ENCODE measurements around the gene GNG12. TPM values are rescaled to one million over a fixed set of nuclear protein-coding genes. Genes with fewer than 3 reads are reported as not detected.

GNG12 gene
- total RNA-seq, 1 experiment from 2014 or later: 102 TPM

GRCh38 chr1:67869233-67869632 lies 36.0 kb upstream of the GNG12 start:
- Histone ChIP-seq H3K27me3 (ENCODE audit: insufficient read depth, low read depth) (no peaks in the 10 kb centered on the region), H2AFZ (no peak overlapping the region), H3K4me1 (replicated peaks; ENCODE audit: insufficient read depth) (no peaks in the 10 kb centered on the region), H3K27ac (no peak overlapping the region), H3K79me2 (ENCODE audit: low read depth) (no peaks in the 10 kb centered on the region), H3K9me2 (ENCODE audit: insufficient read depth) (no peaks in the 10 kb centered on the region), H3K9me3 (ENCODE audit: insufficient read depth, low read depth) (no peaks in the 10 kb centered on the region), H3K36me3 (ENCODE audit: low read depth) (no peaks in the 10 kb centered on the region), H3K4me2 (no peak overlapping the region), H4K20me1 (ENCODE audit: insufficient read depth) (no peaks in the 10 kb centered on the region), H3F3A (ENCODE audit: insufficient read depth, low read depth) (no peaks in the 10 kb centered on the region), H3K4me3 (no peak overlapping the region)
- no TSS peak for BruUV-seq (replicated peaks)
- no peak for DNase-seq
- TF ChIP-seq EZH2 (IDR thresholded peaks at IDR 0.05; ENCODE audit: low read depth): no peak
- no peak for TF ChIP-seq CTCF (conservative IDR thresholded peaks at IDR 0.05)
- POLR2A ChIA-PET (ENCODE audit: unreplicated experiment): no interaction called here
- intact Hi-C loops (cut with micrococcal nuclease; ENCODE audit: unreplicated experiment): no loop called here
- CTCF ChIA-PET: no interaction called here

- no peak overlapping the region for H3K27ac ChIP-seq
- POLR2A ChIA-PET (ENCODE audit: unreplicated experiment): no interaction called here
- H2AFZ ChIP-seq: no peak overlapping the region
- H3K9me3 ChIP-seq (ENCODE audit: insufficient read depth, low read depth): no peaks in the 10 kb centered on the region
- no peaks in the 10 kb centered on the region for H3F3A ChIP-seq (ENCODE audit: insufficient read depth, low read depth)
- no peaks in the 10 kb centered on the region for H3K36me3 ChIP-seq (ENCODE audit: low read depth)
- DNase-seq: no peak
- TF ChIP-seq EZH2 (IDR thresholded peaks at IDR 0.05; ENCODE audit: low read depth) (no peak), CTCF (conservative IDR thresholded peaks at IDR 0.05) (no peak)
- H3K79me2 ChIP-seq (ENCODE audit: low read depth): no peaks in the 10 kb centered on the region
- no peaks in the 10 kb centered on the region for H3K4me1 ChIP-seq (replicated peaks; ENCODE audit: insufficient read depth)
- BruUV-seq (replicated peaks): no TSS peak
- no peak overlapping the region for H3K4me2 ChIP-seq
- CTCF ChIA-PET: no interaction called here
- no peaks in the 10 kb centered on the region for H3K27me3 ChIP-seq (ENCODE audit: insufficient read depth, low read depth)
- no peaks in the 10 kb centered on the region for H3K9me2 ChIP-seq (ENCODE audit: insufficient read depth)
- no peaks in the 10 kb centered on the region for H4K20me1 ChIP-seq (ENCODE audit: insufficient read depth)
- no peak overlapping the region for H3K4me3 ChIP-seq
- intact Hi-C loops (cut with micrococcal nuclease; ENCODE audit: unreplicated experiment): no loop called here
These were observed 30.4 kb upstream of the GNG12 start for GRCh38 chr1:67863637-67864036.

GRCh38 chr1:67862685-67863084 lies 29.4 kb upstream of the GNG12 start:
- Histone ChIP-seq H3K27ac (no peak overlapping the region), H3K4me3 (no peak overlapping the region)
- BruUV-seq (replicated peaks): no TSS peak

More at GRCh38 chr1:67862685-67863084, 29.4 kb upstream of the GNG12 start:
- no peaks in the 10 kb centered on the region for H3K9me3 ChIP-seq (ENCODE audit: insufficient read depth, low read depth)
- no peaks in the 10 kb centered on the region for H3F3A ChIP-seq (ENCODE audit: insufficient read depth, low read depth)
- no peaks in the 10 kb centered on the region for H3K4me1 ChIP-seq (replicated peaks; ENCODE audit: insufficient read depth)
- H2AFZ ChIP-seq: no peak overlapping the region
- no peaks in the 10 kb centered on the region for H3K79me2 ChIP-seq (ENCODE audit: low read depth)
- intact Hi-C loops (cut with micrococcal nuclease; ENCODE audit: unreplicated experiment): no loop called here
- TF ChIP-seq EZH2 (IDR thresholded peaks at IDR 0.05; ENCODE audit: low read depth): no peak
- TF ChIP-seq CTCF (conservative IDR thresholded peaks at IDR 0.05): no peak
- CTCF ChIA-PET: no interaction called here
- no peak for DNase-seq
- no peaks in the 10 kb centered on the region for H3K36me3 ChIP-seq (ENCODE audit: low read depth)
- H3K9me2 ChIP-seq (ENCODE audit: insufficient read depth): no peaks in the 10 kb centered on the region
- no peak overlapping the region for H3K4me2 ChIP-seq
- no peaks in the 10 kb centered on the region for H3K27me3 ChIP-seq (ENCODE audit: insufficient read depth, low read depth)
- H4K20me1 ChIP-seq (ENCODE audit: insufficient read depth): no peaks in the 10 kb centered on the region
- POLR2A ChIA-PET (ENCODE audit: unreplicated experiment): no interaction called here

Measured in PC-9 (cell line).